GM23248 (cell line): ENCODE results near the gene FGD2.

Source experiments
- EZH2 ChIP-seq: fragments of 200-600 bp; sonication (generic); IDR thresholded peaks from 2 replicates; pipeline ENCODE4 v1.6.1; 2018; ENCODE audit warnings: antibody characterized with exemption, mild to moderate bottlenecking; ENCODE audit not compliant: insufficient read depth, poor library complexity, severe bottlenecking
- EZH2phosphoT487 ChIP-seq: fragments of 200-600 bp; sonication (generic); IDR thresholded peaks from 2 replicates; pipeline ENCODE4 v1.6.1; 2018; ENCODE audit warnings: antibody characterized with exemption, moderate library complexity, mild to moderate bottlenecking, low read depth; ENCODE audit not compliant: insufficient read depth

- TF ChIP-seq EZH2, result no peak
- no peak for TF ChIP-seq EZH2phosphoT487
Measured at GRCh38 chr6:36984581-36985416, 20.7 kb upstream of the FGD2 start.
